ENCODE results near the gene ZC2HC1B. TPM values are rescaled to one million over a fixed set of nuclear protein-coding genes. Genes with fewer than 3 reads are reported as not detected.
"Not testable (repeated sequence)": the region's sequence is repeated elsewhere in the genome, so short reads cannot be mapped to it uniquely, and the experiment has no call there.

ZC2HC1B gene
- total RNA-seq, 2 donors from 2014 or later = not detected

DNA sequence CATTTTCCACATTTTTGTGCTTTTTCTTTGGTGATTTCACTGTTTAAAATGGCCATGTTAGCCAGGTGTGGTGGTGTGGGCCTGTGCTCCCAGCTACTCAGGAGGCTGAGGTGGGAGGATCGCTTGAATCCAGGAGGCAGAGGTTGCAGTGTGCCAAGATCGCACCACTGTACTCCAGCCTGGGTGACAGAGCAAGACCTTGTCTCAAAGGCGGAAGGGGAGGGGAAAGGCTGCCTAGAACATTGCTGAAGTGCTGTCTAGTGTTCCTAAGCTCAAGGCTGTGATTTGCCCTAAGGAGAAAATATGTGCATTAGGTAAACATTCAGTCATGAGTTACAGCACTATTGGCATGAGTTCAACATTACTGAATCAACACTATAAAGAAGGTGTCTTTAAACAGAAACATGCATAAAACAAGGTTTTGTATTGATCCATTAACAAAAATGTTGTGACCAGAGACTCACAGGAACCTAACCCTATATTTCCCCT is 14.0 kb downstream of the ZC2HC1B start:
- H3K4me3 Mint-ChIP-seq = no peak overlapping the region
- H3K27ac Mint-ChIP-seq = no peak overlapping the region
- peaks cover 4% of the 10 kb centered on the region for H3K36me3 Mint-ChIP-seq
- no peaks in the 10 kb centered on the region for H3K27me3 Mint-ChIP-seq
- H3K9me3 Mint-ChIP-seq = no peaks in the 10 kb centered on the region
- ATAC-seq = no peak
- H3K4me1 Mint-ChIP-seq (ENCODE audit: low read depth in 2 of 2) = peaks cover 1 to 3% of the 10 kb centered on the region in 2 donors
- no peak for DNase-seq (ENCODE audit: low spot score)

DNA sequence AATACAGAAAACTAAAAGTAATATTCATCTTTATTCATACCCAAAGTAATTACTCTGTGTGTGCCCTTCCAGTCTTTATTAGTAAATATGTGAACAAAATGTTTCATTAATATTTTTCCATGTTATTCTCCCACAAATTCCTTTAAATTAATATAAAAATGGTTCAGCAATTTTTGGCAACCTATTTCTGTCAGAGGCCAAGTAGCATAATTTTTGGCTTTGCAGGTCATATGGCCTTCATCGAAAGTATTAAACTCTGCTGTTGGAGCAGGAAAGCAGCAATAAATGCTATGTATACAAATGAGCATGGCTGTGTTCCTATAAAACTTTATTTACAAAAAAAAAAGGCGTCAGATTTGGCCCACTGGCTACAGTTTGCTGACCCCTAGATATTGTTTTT is 16.1 kb downstream of the ZC2HC1B start:
- Mint-ChIP-seq H3K4me3 (no peak overlapping the region), H3K36me3 (no peaks in the 10 kb centered on the region), H3K27me3 (no peaks in the 10 kb centered on the region), H3K4me1 (ENCODE audit: low read depth in 2 of 2) (no peaks in the 10 kb centered on the region), H3K27ac (no peak overlapping the region), H3K9me3 (no peaks in the 10 kb centered on the region)
- no peak for ATAC-seq
- DNase-seq (ENCODE audit: low spot score) = no peak

GRCh38 chr6:143882401-143882930 is 18.2 kb downstream of the ZC2HC1B start:
- no peak overlapping the region for H3K4me3 Mint-ChIP-seq
- no peaks in the 10 kb centered on the region for H3K9me3 Mint-ChIP-seq

DNA sequence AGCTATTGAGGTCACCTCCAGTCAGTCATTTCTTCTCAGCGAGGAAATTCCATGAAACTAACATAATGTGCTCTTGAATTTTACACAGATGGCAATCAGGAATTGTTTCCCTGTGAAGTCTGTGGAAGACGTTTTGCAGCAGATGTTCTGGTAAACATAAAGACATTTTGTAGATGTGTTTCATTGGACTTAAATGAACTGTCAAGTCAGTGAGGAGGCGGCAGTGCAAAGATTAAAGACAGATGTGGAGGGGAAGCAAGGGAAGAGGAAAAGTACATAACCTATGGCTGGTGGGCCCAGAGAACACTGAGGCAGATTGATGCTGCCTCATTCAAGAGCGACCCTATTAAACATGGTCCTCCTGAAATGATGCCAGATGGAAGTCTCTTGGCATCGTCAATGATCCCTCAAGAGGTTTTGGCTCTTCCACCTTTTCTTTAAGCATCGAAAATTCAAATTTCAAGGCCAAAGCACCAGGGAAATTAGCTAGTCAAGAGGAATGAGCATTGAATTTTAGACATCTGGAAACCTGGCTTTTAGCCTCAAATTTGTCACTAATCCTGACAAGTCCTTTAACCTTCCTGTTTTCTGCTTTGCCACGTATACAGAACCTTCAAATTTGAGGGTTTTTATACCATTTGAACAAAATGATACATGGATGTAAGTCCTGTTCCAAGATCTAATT is 20.1 kb downstream of the ZC2HC1B start:
- Mint-ChIP-seq H3K4me3 (no peak overlapping the region), H3K27me3 (no peaks in the 10 kb centered on the region), H3K9me3 (no peaks in the 10 kb centered on the region), H3K36me3 (no peaks in the 10 kb centered on the region), H3K27ac (no peak overlapping the region), H3K4me1 (ENCODE audit: low read depth in 2 of 2) (no peaks in the 10 kb centered on the region)
- no peak for ATAC-seq
- DNase-seq (ENCODE audit: low spot score) = no peak

More at GRCh38 chr6:143882401-143882930, 18.2 kb downstream of the ZC2HC1B start:
- no peaks in the 10 kb centered on the region for H3K27me3 Mint-ChIP-seq
- no peaks in the 10 kb centered on the region for H3K36me3 Mint-ChIP-seq
- DNase-seq (ENCODE audit: low spot score) (no peak), ATAC-seq (no peak)
- H3K27ac Mint-ChIP-seq = no peak overlapping the region
- H3K4me1 Mint-ChIP-seq (ENCODE audit: low read depth in 2 of 2) = no peaks in the 10 kb centered on the region

DNA sequence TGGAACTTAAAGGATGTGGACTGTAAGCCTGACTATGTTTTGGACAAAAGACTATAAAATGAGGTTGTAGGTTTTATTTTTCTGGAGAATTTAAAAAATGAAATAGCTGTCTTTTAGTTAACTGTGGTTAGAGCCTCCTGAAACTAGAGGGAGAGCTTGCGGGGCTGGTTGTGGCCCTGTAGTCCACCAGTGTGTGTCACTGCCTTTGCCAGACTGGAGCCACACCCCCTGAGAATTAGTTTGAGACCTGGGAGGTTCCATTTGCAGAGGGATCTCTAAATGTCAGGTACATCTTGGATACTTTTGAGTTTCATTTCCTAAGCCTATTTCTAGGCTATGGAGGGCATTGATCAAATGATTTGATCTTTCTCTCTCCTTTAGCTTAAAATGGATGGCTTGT is 20.8 kb downstream of the ZC2HC1B start:
- no peak overlapping the region for H3K4me3 Mint-ChIP-seq
- H3K9me3 Mint-ChIP-seq = no peaks in the 10 kb centered on the region
- H3K27ac Mint-ChIP-seq = no peak overlapping the region
- no peaks in the 10 kb centered on the region for H3K27me3 Mint-ChIP-seq
- ATAC-seq = no peak
- H3K36me3 Mint-ChIP-seq = no peaks in the 10 kb centered on the region
- no peaks in the 10 kb centered on the region for H3K4me1 Mint-ChIP-seq (ENCODE audit: low read depth in 2 of 2)
- no peak for DNase-seq (ENCODE audit: low spot score)

DNA sequence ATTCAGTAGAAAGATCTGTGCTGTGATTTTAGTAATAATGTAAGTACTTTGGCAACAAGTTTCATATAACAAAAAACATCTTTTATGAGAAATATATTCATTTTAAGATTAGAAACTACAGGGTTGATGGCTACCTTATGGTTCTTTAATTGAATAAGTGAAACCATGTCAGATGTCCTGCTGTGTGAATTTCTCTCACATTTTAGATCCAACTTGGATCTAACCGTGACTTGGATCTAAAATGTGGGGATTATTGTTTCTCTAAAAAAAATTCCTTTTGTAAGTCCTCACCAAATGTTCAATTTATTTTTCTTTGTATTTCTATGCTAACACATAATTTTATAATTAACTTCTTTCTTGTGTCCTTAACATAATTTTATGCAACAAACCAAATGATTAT is 30.4 kb downstream of the ZC2HC1B start:
- ATAC-seq (no peak), DNase-seq (ENCODE audit: low spot score) (no peak)
- no peaks in the 10 kb centered on the region for H3K27me3 Mint-ChIP-seq
- no peak overlapping the region for H3K4me3 Mint-ChIP-seq
- no peaks in the 10 kb centered on the region for H3K36me3 Mint-ChIP-seq
- no peaks in the 10 kb centered on the region for H3K4me1 Mint-ChIP-seq (ENCODE audit: low read depth in 2 of 2)
- H3K27ac Mint-ChIP-seq = no peak overlapping the region
- no peaks in the 10 kb centered on the region for H3K9me3 Mint-ChIP-seq

DNA sequence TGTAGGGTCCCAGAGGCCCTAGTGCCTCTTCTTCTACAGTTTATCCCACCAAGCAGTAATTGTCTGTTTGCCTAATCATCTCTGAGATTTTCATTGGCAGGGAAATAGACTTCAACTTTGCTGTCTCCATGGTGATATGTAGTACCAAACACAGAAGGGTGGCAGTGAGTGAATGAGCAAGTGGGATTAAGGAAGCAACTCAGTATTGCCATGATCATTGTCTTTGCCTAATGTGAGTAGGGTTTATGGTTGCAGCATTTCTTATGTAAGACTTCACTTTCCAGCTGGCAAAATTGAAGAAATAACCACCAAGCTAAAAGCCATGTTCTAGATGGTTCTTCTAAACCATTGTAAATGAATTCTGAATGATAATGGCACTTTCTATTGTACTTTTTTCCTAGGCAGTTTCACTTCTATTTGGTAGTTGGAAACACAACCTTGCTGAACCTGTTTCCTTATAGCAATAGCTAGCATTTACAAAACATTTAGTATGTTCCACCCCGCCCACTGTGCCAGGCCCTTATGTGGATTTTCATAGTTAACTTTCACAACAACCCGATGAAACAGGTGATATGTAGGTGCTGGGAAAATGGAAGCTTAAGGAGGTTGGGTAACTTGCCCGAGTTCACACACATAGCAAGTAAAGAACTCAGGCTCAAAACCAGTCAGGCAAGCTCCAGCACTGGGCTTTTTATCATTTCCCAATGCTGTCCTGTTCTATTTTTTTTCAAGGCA is 32.0 kb downstream of the ZC2HC1B start:
- H3K9me3 Mint-ChIP-seq = no peaks in the 10 kb centered on the region
- ATAC-seq (no peak), DNase-seq (ENCODE audit: low spot score) (no peak)
- no peak overlapping the region for H3K4me3 Mint-ChIP-seq
- H3K4me1 Mint-ChIP-seq (ENCODE audit: low read depth in 2 of 2) = no peaks in the 10 kb centered on the region
- H3K36me3 Mint-ChIP-seq = no peaks in the 10 kb centered on the region
- no peak overlapping the region for H3K27ac Mint-ChIP-seq
- H3K27me3 Mint-ChIP-seq = no peaks in the 10 kb centered on the region

- no peaks in the 10 kb centered on the region for H3K9me3 Mint-ChIP-seq
- no peaks in the 10 kb centered on the region for H3K4me1 Mint-ChIP-seq (ENCODE audit: low read depth in 2 of 2)
- no peak overlapping the region for H3K27ac Mint-ChIP-seq
- H3K4me3 Mint-ChIP-seq = no peak overlapping the region
- H3K36me3 Mint-ChIP-seq = no peaks in the 10 kb centered on the region
- H3K27me3 Mint-ChIP-seq = no peaks in the 10 kb centered on the region
- ATAC-seq (no peak), DNase-seq (ENCODE audit: low spot score) (no peak)
Observed at GRCh38 chr6:143900358-143900757, 36.1 kb downstream of the ZC2HC1B start.

DNA sequence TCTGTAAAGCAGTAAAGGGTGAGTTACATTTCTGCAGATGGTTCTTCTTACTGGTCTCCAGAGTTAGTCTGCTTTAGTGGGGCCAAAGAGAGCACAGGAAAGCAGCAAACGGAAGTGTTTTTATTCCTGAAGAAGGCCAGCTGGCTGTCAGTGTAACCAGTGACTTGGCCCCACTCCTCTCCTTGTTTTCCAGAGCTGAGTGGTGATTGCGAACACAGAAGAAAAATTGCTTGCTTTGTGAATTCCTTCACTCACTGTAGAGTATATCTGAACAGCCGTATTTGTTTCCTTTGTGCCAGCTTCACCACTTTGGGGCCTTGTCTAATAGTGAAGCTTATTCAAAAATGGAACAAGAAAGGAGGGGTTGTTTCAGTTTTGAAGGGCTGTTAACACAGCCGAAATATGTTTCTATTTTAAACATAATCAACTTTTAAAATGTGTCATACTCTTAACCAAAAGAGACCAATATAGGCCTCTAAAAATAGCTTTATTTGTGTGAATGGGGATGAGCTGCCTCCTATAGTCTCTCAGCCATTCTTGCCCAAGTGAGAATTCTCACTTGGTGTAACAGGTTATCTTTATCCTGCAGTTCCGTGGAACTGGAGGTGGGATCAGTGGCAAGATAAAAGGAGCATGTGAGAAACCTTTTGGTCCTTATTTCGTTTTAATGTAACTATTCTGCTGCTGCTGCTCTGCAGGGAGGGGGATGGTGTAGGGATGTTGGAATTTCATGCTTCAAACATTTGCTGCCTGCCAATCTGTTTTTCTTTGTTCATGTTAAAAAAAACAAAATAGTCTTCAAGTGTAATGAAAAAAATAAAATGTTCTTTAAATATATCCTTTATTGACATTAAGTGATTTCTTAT is 37.8 kb downstream of the ZC2HC1B start:
- Mint-ChIP-seq H3K9me3 (no peaks in the 10 kb centered on the region), H3K27me3 (no peaks in the 10 kb centered on the region), H3K27ac (no peak overlapping the region), H3K36me3 (no peaks in the 10 kb centered on the region), H3K4me3 (peak overlapping the region; percentile 12), H3K4me1 (ENCODE audit: low read depth in 2 of 2) (no peaks in the 10 kb centered on the region)
- ATAC-seq = peak; percentile 55 to 81
- DNase-seq (ENCODE audit: low spot score) = no peak

DNA sequence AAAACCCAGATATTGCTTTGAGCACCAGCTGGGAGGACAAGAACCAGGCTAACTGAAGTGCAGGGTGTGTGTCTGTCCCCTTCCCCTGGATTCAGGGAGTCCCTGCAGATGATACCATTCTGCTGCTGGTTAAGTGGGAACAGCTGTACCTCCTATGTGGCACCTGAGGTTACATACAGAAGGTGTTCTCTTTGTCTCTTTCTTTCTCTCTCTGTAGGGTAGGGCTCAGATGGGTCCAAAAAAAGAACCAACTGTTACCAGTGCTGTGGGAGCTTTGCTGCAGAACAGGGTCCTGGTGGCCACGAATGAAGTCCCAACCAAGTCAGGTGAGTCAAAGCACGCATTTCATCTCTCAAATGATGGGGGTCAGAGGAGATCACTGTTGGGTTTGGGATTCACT is 38.6 kb downstream of the ZC2HC1B start:
- Mint-ChIP-seq H3K36me3 (no peaks in the 10 kb centered on the region), H3K9me3 (no peaks in the 10 kb centered on the region), H3K4me3 (no peak overlapping the region), H3K27ac (no peak overlapping the region), H3K27me3 (no peaks in the 10 kb centered on the region), H3K4me1 (ENCODE audit: low read depth in 2 of 2) (no peaks in the 10 kb centered on the region)
- no peak for ATAC-seq
- DNase-seq (ENCODE audit: low spot score) = no peak

DNA sequence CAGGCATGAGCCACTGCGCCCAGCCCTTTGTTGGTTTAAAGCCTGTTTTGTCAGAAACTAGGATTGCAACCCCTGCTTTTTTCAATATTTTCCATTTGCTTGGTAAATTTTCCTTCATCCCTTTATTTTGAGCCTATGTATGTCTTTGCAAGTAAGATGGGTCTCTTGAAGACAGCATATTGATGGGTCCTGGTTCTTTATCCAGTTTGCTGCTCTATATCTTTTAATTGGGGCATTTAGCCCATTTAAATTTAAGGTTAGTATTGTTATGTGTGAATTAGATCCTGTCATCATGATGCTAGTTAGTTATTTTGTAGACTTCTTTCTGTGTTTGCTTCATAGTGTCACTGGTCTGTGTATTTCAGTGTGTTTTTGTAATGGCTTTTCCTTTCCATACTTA is 46.8 kb downstream of the ZC2HC1B start:
- Mint-ChIP-seq H3K4me1 (ENCODE audit: low read depth in 2 of 2) (no peaks in the 10 kb centered on the region), H3K36me3 (peaks cover 32% of the 10 kb centered on the region)

DNA sequence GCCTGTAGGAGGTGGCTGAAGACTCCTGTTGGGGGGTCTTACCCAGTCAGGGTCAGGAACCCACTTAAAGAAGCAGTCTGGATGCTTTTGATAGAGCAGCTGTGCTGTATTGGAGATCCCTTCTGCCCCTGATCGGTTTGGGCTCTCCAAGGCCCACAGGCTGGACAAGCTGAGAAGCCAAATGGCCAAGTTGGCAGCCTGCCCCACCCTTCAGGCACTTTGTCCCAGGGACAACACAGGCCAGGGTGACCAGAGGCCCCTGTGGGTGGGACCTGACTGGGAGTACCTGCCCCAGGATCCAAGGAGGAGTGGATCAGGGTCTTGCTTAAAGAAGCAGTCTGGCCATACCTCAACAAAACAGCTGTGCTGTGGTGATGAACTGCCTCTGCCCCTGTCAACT is 48.4 kb downstream of the ZC2HC1B start:
- no peak for DNase-seq (ENCODE audit: low spot score)
- H3K36me3 Mint-ChIP-seq = peaks cover 32% of the 10 kb centered on the region
- ATAC-seq = peak in 1 of 2 donors; percentile 43
- H3K4me1 Mint-ChIP-seq (ENCODE audit: low read depth in 2 of 2) = no peaks in the 10 kb centered on the region
- H3K4me3 Mint-ChIP-seq = no peak overlapping the region
- peaks cover 19% of the 10 kb centered on the region for H3K9me3 Mint-ChIP-seq
- H3K27me3 Mint-ChIP-seq = peaks cover 6 to 9% of the 10 kb centered on the region in 2 donors
- no peak overlapping the region for H3K27ac Mint-ChIP-seq

More for the DNA sequence above, 46.8 kb downstream of the ZC2HC1B start:
- ATAC-seq = no peak
- Mint-ChIP-seq H3K4me3 (no peak overlapping the region), H3K27ac (no peak overlapping the region), H3K27me3 (peaks cover 6 to 9% of the 10 kb centered on the region in 2 donors), H3K9me3 (peaks cover 19% of the 10 kb centered on the region)
- DNase-seq (ENCODE audit: low spot score) = no peak

DNA sequence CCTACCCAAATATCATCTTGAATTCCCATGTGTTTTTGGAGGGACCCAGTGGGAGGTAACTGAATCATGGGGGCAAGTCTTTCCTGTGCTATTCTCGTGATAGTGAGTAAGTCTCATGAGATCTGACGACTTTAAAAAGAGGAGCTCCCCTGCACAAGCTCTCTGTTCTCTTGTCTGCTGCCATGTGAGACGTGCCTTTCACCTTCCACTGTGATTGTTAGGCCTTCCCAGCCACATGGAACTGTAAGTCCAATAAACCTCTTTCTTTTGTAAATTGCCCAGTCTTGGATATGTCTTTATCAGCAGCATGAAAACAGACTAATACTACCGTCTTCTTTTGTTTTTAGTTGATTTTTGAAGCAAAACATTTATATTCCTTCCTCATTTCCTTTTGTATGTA is 52.8 kb downstream of the ZC2HC1B start:
- Mint-ChIP-seq H3K36me3 (peaks cover 15% of the 10 kb centered on the region), H3K9me3 (peaks cover 10% of the 10 kb centered on the region)
- ATAC-seq; H3K4me3 Mint-ChIP-seq; H3K4me1 Mint-ChIP-seq (ENCODE audit: low read depth in 2 of 2); H3K27me3 Mint-ChIP-seq; DNase-seq (ENCODE audit: low spot score); H3K27ac Mint-ChIP-seq: not testable (repeated sequence)
